Keratinocyte (primary cell): ENCODE results near the gene ZACN.

Experiments used
- CTCF ChIP-seq, 3 experiments: IDR thresholded peaks in 1 of 3; conservative IDR thresholded peaks in 1 of 3; optimal IDR thresholded peaks in 1 of 3; 2 replicates in 2 of 3; 3 replicates in 1 of 3; pipeline versions ENCODE3 to v1.5.1; 2011; ENCODE audit warnings: low read length in 3 of 3, mild to moderate bottlenecking in 3 of 3, moderate library complexity in 2 of 3, control low read depth in 1 of 3, inconsistent platforms in 1 of 3; ENCODE audit not compliant: insufficient read depth in 2 of 3; ENCODE audit errors: extremely low read depth in 1 of 3
- EZH2 ChIP-seq: IDR thresholded peaks from one replicate; pipeline ENCODE4 v1.6.1; 2012; ENCODE audit warnings: inconsistent platforms, mild to moderate bottlenecking, low read length, moderate library complexity

GRCh38 chr17:76032073-76032779 lies 46.8 kb upstream of the ZACN start:
- TF ChIP-seq CTCF (optimal IDR thresholded peaks at IDR 0.05 in 1 of 3, IDR thresholded peaks at IDR 0.05 in 1 of 3, conservative IDR thresholded peaks at IDR 0.05 in 1 of 3; ENCODE audit: extremely low read depth in 1 of 3, insufficient read depth in 2 of 3, low read length in 3 of 3), result peak in 1 of 3 experiments; percentile 14
- no peak for TF ChIP-seq EZH2
